ENCODE measurements around the gene CLDN10. TPM values are rescaled to one million over a fixed set of nuclear protein-coding genes. Genes with fewer than 3 reads are reported as not detected.

The CLDN10 gene
- total and polyA plus RNA-seq, 2 experiments from 2014 or later = 0.83 to 2.4 TPM

GRCh38 chr13:95601216-95601615, 48.7 kb downstream of the CLDN10 start:
- Histone ChIP-seq H3K36me3 (replicated peaks; ENCODE audit: insufficient read depth, low read depth) (no peaks in the 10 kb centered on the region), H3K79me2 (no peaks in the 10 kb centered on the region), H3K9me3 (ENCODE audit: low read depth) (no peaks in the 10 kb centered on the region), H2AFZ (no peak overlapping the region), H3K9me2 (replicated peaks; ENCODE audit: insufficient read depth) (no peaks in the 10 kb centered on the region), H4K20me1 (ENCODE audit: insufficient read depth, poor library complexity, severe bottlenecking) (no peaks in the 10 kb centered on the region), H3K4me2 (no peak overlapping the region), H3K4me3 (no peak overlapping the region), H3K27ac (no peak overlapping the region), H3K27me3 (no peaks in the 10 kb centered on the region), H3K4me1 (ENCODE audit: insufficient read depth) (peaks cover 5% of the 10 kb centered on the region)
- no peak for DNase-seq (ENCODE audit: low spot score)
- 78% methylated on average over 2 of the region's 2 CpGs for WGBS (ENCODE audit: low lambda C conversion rate, missing lambda C conversion rate)
- TF ChIP-seq EZH2phosphoT487 (IDR thresholded peaks at IDR 0.05; ENCODE audit: low read depth, severe bottlenecking, unreplicated experiment) (no peak), EZH2 (IDR thresholded peaks at IDR 0.05; ENCODE audit: borderline replicate concordance) (no peak), CTCF (IDR thresholded peaks at IDR 0.05; ENCODE audit: poor library complexity) (no peak)

GRCh38 chr13:95601906-95602305, 49.4 kb downstream of the CLDN10 start:
- Histone ChIP-seq H3K36me3 (replicated peaks; ENCODE audit: insufficient read depth, low read depth) (no peaks in the 10 kb centered on the region), H3K9me2 (replicated peaks; ENCODE audit: insufficient read depth) (no peaks in the 10 kb centered on the region), H3K9me3 (ENCODE audit: low read depth) (no peaks in the 10 kb centered on the region), H4K20me1 (ENCODE audit: insufficient read depth, poor library complexity, severe bottlenecking) (no peaks in the 10 kb centered on the region), H3K79me2 (no peaks in the 10 kb centered on the region), H3K27me3 (no peaks in the 10 kb centered on the region), H3K4me2 (no peak overlapping the region), H2AFZ (no peak overlapping the region), H3K27ac (no peak overlapping the region), H3K4me3 (no peak overlapping the region), H3K4me1 (ENCODE audit: insufficient read depth) (no peaks in the 10 kb centered on the region)
- DNase-seq (ENCODE audit: low spot score) = no peak
- TF ChIP-seq EZH2phosphoT487 (IDR thresholded peaks at IDR 0.05; ENCODE audit: low read depth, severe bottlenecking, unreplicated experiment) = no peak
- TF ChIP-seq EZH2 (IDR thresholded peaks at IDR 0.05; ENCODE audit: borderline replicate concordance) = no peak
- TF ChIP-seq CTCF (IDR thresholded peaks at IDR 0.05; ENCODE audit: poor library complexity) = no peak
- WGBS (ENCODE audit: low lambda C conversion rate, missing lambda C conversion rate) = 95% methylated on average over 6 of the region's 6 CpGs

GRCh38 chr13:95603887-95604555, 51.5 kb downstream of the CLDN10 start:
- Histone ChIP-seq H4K20me1 (ENCODE audit: insufficient read depth, poor library complexity, severe bottlenecking) (no peaks in the 10 kb centered on the region), H3K9me3 (ENCODE audit: low read depth) (no peaks in the 10 kb centered on the region), H3K9me2 (replicated peaks; ENCODE audit: insufficient read depth) (no peaks in the 10 kb centered on the region), H3K27ac (no peak overlapping the region), H3K4me3 (no peak overlapping the region), H3K36me3 (replicated peaks; ENCODE audit: insufficient read depth, low read depth) (no peaks in the 10 kb centered on the region), H3K27me3 (no peaks in the 10 kb centered on the region), H3K4me2 (no peak overlapping the region), H3K4me1 (ENCODE audit: insufficient read depth) (no peaks in the 10 kb centered on the region), H2AFZ (no peak overlapping the region), H3K79me2 (no peaks in the 10 kb centered on the region)
- TF ChIP-seq EZH2 (IDR thresholded peaks at IDR 0.05; ENCODE audit: borderline replicate concordance) (no peak), EZH2phosphoT487 (IDR thresholded peaks at IDR 0.05; ENCODE audit: low read depth, severe bottlenecking, unreplicated experiment) (no peak), CTCF (IDR thresholded peaks at IDR 0.05; ENCODE audit: poor library complexity) (no peak)
- DNase-seq (ENCODE audit: low spot score) = peak; percentile 23
- WGBS (ENCODE audit: low lambda C conversion rate, missing lambda C conversion rate) = 78% methylated on average over 12 of the region's 12 CpGs
